ENCODE data around the gene ALX3.

Gene ALX3

DNA sequence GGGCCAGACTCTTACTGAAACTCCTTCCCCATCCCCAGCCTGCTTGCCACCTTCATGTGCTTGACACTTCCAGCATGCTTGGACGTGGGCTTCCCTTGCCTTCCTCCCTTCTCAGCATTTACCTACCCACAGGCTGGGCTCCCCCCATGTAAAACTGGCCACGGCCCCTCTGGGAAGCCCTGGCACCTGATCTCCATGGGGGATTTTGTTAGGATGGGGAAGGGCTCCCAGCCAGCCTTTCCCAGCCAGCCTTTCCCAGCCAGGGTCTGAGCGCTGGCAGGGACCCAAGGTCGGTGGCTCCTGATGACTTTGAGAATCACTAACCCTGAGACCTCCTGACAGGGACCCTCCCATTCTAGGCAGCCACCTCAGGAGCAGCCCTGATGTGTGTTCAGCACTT is 6.7 kb downstream of the ALX3 start:
- no peak for DNase-seq

DNA sequence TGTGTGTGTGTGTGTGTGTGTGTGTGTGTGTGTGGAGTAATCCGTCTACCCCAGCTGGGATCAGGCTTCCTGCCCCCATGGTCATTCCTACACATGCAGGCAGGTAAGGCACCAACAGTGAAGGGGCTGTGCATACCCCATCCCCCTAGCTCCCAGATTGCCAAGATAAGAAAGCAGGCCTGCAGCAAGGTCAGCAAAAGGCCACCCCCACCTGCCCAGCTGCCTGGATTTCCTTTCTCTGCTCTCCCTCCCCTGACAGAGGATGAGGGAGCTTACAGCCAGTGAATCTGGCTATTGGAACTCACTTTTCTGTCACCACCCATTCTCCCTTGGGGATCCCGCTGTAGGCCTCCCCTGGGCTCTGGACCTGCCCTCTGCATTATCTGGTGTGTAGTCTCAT is 7.9 kb downstream of the ALX3 start:
- DNase-seq, result no peak

DNA sequence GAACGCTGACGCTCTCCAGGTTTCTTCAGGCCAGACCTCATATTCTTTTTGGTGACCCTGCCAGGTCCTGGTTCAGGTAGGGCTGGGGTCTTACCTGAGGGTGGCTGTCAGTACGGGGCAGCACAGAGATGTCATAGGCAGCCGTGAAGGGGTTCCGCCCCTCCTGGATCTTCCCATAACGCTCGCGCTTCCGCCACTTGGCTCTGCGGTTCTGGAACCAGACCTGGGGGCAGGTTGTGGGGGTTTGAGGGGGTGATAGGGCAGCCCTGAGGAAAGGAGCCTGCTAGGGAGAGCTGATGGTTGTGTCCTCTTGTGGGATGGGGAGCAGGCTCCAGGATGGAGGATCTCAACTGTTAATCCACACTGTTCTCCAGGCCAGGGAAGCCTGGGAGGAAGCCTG is 9.1 kb downstream of the ALX3 start:
- DNase-seq, result no peak

DNA sequence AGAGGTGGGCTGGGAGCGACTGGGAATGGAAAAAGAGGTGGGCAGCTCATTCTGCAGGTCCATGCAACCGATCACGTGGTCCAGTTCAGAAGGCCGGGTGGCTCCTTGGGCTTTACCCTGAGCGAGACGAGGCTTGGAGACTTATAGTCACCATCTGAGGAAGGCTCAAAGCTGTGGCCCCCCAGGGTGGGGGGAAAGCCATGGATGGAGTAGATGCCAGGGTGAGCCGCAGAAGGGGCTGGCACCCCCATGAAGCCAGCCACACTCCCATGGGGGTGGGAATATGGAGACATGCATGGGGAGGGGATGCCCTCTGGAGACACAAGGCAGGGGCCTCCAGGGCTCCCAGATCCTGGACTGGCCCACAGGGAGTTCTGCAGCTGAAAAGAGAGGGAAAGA is 9.8 kb downstream of the ALX3 start:
- no peak for DNase-seq

DNA sequence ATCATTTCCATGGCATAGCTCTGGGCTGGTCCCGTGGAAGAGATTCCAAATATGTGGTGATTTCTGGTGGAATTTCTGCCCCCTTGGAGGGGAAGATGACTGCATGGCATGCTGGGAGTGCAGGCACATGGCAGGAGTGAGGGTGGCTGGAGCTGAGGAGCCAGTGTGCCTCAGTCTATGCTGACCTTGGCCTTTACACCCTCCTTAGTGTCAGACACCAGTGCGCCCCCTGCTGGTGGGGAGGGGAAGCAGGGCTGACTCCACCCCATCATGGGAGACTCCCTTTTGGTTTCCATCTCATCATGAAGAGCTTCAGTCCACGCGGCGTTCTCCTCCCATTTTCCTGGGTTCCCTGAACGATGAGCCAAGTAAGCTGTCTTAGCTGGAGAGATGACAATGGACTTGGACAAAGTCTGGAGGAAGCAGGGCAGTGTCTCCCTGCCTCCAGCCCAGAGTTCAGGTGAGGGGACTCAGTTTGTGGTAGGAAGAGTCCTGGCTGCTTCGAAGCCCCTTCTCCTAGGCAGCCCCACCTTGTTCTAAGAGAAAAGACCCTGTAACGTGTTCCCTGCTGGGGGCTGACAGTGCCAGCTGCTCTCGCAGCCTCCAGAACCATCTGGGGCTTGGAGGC is 10.3 kb downstream of the ALX3 start:
- DNase-seq, result no peak

DNA sequence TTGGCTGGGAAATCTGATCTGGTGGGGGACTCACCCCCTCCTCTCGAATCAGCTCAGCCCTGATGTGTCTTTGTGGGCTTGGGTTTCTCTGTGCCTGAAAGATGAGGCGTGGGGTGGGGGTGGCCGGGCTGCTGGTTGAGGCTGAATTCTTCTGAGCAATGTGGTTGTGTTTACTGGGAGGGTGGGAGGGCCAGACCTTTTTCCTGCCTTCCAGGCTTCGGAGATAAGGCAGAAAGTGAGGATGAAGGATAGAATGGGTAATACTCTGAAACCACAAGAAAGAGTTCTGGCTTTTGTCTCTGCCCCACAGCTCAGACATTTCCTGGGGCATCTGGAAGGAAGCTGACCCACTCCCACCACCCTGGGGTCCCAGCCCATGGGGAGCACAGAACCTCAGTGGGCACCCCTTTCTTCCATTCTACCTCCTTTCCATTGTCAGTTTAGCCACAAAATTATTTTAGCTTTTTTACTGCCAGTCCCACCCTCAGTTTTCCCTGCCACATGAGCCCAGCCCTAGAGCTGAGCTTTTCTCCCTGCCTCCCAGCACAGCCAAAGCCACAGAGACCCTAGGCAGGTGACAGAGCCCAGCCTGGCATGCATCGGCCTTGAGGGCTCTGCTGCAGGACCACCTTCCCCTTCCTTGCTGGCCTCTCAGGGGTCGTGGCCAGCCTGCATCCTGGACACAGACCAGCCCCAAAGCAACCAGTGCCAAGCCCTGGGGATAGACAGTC is 11.2 kb downstream of the ALX3 start:
- DNase-seq, result no peak

DNA sequence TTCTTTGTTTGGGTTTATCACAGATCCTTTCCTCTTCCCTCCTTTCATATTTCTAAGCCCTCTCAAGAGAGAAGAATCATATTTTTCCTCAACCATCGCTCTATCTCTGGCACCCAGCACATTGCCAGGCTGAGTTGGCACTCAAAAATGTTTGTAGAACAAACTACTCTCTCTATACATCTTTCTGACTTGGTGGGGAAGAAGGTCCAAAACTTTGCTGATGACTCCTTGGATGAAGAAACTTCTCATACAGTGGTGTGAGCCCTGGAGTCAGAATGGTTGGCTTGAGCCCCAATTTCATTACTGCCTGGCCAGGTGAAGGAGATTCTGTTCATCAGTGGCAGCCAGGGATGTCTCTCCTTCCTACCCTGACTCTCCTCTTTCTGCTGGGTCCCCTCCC is 11.9 kb downstream of the ALX3 start:
- no peak for DNase-seq

DNA sequence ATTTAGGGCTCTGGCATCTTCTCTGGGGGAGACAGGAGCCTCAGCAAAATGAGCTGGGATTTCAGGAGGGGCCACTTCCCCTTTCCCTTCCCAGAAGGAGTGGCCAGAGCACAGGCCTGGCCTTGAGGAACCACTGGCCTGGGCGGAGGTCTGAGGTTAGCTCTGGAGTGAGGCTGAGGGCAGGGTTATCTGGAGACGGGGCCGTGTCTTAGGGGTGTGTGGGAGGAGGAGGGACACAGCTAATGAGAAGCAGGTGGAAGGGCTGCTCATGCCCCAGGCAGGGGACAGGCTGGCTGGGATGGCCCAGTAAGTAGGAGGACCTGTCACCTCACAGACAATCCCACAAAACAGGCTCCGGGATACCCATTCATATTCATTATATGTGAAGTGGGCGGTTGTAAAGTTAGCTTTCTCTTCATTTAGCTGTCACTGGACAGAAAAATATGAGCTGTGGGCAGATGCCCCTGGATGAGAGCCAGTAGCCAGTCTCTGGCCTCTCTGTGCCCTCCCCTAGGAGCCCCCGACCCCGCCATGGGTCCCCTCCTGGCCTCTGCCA is 12.4 kb downstream of the ALX3 start:
- no peak for DNase-seq

DNA sequence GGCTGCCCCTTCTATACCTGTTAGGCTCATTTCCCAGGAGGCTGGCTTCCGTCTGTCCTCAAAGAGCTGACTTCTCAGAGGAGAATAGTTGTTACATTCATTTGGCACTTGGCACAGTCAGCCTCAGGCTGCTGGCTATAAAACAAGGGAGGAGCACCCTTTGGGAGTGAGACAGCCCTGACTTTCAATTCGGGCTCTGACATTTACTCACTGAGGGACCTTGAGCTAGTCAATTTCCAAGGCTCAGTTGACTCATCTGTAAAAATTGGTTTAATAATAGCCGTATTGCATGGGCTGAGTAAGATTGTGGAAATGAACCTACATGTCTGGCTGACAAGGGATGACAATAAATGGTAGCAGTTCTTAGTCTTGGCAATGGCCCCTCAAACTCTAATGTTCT is 13.7 kb downstream of the ALX3 start:
- DNase-seq, result no peak

DNA sequence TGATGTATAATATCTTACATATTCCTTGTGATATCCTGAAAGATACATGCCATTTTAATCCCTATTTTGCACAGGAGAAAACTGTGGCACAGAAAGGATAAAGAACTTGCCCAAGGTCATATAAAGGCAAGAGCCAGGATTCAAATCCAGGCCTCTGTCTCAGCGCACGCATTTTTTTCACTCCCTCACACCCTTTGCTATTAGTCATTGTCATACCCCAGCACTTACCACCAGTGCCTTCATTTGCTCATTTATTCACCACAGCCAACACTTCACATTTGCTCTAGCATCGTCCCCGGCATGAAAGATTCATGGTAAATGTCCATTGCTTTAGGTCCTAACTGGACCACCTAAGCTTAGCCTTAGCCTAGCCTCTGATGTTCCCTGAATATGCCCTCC is 14.2 kb downstream of the ALX3 start:
- no peak for DNase-seq

DNA sequence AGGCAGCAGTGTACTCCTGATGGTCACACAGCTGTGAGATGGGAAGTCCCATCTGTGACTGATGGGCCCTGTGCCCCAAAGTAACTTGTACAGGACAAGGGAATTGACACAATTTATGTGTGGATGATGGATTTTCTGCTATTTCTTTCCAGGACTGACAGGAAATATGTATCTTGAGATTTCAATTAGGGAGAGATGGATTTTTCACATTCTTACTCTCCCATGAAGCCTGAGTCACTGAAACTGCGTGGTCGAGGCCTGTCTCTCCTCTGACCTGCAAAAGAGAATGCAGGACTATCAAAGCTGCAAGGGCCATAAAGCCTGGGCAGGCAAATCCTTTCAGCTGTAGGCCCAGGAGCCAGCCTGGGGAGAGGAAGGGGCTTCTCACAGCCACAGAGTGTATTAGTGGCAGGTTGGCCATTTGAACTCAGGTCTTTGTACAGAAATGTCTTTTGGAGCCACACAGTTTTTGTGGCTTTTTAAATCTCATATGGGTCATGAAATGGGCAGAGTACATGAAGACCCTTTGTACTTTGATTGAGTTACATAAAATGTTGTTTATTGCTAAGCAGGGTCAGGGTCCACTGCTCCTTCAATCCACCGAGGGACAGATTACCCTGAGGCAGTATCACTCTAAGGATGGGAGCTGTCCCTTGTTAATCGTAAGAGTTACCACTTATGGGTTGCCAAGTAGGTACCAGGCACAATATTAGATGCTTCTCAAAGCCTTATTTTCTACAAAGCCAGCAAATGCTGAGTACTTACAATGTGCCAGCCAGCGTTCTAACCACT is 14.8 kb downstream of the ALX3 start:
- DNase-seq, result no peak

DNA sequence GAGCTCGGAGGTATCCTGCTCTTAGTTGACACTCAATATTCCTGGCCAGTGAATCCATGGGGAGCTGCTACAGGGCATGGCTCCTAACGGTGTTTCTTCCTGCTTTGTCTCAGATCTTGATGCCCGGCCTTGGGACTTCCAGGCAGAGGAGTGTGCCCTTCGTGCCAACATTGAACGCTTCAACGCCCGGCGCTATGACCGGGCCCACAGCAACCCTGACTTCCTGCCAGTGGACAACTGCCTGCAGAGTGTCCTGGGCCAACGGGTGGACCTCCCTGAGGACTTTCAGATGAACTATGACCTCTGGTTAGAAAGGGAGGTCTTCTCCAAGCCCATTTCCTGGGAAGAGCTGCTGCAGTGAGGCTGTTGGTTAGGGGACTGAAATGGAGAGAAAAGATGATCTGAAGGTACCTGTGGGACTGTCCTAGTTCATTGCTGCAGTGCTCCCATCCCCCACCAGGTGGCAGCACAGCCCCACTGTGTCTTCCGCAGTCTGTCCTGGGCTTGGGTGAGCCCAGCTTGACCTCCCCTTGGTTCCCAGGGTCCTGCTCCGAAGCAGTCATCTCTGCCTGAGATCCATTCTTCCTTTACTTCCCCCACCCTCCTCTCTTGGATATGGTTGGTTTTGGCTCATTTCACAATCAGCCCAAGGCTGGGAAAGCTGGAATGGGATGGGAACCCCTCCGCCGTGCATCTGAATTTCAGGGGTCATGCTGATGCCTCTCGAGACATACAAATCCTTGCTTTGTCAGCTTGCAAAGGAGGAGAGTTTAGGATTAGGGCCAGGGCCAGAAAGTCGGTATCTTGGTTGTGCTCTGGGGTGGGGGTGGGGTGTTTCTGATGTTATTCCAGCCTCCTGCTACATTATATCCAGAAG is 16.7 kb downstream of the ALX3 start:
- DNase-seq, result no peak

DNA sequence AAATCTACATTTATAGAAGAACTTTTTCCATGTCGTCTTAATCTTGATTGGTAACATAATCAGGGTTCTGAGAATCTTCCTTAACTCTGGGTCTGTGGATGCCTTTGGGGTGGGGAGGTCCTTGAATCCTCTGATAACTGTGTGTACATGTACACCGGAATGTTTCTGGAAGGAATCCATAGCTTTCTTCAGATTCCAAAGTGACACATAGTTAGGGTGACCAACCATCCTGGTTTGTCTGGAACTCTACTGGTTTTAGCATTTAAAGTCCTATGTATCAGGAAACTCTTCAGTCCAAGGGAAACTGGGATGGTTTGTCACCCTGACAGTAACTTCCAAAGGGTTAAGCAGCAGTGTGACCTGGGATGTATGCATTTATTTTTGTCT is 19.2 kb downstream of the ALX3 start:
- DNase-seq, result no peak

DNA sequence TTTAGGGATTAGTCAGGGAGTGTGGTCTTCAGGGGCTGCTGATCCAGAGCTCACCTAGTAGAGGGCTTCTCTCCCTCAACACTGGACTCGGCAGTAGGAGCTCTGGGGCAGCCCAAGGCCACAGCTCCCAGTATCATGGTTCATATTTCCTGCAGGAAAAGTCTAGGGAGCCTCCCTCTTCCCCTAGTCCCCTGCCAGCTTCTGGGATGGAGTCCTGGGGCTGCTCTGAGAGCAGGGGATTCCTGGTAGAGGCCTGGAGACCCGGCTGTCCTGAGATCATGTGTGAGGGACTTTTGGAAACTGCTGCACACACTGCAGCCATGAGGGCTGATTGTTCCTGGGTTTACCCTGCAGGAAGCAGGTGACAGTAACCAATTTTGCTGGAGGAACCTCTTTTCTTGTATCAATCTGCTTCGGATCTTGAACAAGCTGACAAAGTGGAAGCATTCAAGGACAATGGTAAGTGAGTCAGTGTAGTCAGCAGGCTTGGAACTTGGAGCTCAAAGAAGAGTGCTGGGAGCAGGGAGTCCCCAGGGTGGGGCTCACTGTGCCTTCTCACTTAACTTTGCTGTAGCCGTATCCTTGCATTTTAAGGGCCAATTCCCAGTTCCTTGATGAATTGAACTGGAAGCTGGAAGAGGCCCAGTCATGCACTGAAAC is 19.7 kb downstream of the ALX3 start:
- no peak for DNase-seq

DNA sequence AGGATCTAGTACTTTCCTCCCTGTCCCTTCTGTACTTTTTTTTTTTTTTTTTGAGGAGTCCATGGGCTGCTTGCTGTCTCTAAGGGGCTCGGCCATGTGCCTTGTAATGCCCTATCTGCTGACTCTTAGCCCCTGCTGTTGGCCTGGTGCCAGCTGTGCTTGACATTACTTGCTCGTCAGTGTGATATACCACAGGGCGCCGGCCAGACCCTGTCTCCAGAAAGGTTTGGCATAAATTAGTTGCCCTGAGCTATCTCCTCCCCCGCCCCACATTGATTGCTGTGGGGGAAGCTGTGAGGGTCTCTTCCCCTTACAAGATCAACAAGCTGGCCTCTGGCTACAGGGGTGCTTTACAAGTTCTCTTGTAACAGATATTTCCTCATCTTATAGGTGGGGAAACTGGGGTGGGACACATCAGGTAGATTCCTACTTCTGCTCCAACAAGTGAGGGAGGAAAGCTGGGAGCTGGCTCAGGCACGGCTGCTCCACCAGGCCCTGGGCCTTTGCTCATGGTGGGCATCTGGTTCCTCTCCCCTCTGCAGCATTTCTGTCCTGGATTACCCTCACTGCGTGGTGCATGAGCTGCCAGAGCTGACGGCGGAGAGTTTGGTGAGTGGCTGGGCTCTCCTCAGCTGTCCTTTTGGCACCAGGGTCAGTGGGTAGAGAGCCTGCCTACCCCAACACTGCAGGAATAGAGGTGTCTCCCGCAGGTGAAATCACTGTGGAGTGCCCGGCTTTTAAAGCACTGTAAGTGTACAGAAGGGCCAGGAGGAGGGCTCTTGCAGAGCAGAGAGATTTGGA is 20.5 kb downstream of the ALX3 start:
- DNase-seq, result no peak

DNA sequence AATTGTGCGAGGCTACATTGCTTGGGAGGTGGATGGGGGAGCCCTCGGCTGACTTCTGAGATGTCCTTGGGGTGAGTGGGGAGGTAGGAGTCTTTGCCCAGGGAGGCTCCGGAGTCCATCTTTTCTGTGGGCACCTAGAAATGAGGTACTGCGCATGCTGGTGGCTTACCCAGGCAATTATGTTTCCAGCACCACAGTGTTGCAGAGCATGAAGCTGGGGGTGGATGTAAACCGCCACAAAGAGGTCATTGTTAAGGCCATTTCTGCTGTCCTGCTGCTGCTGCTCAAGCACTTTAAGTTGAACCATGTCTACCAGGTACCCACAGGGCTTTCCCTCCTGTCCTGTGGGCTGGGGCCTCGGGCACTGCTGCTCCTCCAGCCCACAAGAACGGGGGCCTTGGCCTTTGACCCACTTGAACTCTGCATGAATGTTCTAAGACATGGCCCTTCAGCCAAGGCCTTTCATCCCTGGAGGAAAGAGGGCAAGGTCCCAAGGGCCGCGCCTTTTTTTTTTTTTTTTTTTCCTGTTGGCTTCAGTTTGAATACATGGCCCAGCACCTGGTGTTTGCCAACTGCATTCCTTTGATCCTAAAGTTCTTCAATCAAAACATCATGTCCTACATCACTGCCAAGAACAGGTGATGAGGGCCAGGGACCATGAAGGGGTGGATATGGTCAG is 21.4 kb downstream of the ALX3 start:
- no peak for DNase-seq

DNA sequence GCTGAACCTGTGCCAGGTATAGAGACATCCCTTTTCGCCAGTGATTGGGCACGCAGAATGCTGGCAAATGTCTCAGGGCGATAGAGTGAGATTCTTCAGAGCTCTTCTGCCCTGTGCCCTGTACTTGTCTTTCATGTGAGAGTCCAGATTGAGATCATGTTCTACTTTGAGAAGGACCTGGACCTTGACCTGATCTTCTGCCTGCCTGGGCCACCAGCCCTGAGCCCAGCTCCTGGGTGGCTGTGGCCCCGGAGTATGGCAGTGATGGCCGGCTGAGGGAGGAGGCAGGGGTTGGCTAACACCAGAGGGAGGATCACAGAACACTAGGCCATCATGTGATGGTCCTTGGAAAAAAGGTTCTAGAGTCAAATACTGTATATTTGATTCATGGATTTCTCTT is 22.2 kb downstream of the ALX3 start:
- DNase-seq, result no peak

DNA sequence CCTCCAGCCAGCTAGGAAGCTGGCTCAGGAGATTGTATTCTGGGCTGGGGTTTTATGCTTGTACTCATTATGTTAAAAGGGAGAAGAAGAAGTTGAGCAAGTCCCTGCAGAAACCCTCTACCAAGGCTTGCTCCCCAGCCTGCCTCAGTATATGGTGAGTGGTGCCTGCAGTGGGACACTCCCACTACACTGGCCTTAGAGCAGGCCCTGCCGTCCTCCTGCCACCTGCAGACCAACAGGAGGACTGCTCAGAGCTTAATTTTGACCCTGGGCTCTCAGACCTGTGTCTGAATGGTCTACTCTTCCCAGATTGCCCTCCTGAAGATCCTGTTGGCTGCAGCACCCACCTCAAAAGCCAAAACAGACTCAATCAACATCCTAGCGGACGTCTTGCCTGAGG is 23.0 kb downstream of the ALX3 start:
- DNase-seq, result no peak

DNA sequence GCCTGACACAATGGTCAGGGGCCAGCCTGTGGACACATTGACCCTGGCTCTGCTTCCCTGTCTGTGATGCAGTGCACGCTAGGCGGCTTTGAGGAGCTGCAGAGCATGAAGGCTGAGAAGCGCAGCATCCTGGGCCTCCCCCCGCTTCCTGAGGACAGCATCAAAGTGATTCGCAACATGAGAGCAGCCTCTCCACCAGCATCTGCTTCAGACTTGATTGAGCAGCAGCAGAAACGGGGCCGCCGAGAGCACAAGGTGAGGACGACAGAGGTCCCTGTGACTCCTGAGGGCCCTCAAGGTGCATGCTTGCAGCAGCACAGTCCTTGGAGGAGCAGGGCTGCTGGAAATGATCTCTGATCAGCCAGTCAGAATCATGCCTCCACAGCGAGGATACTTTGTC is 27.5 kb downstream of the ALX3 start:
- no peak for DNase-seq

DNA sequence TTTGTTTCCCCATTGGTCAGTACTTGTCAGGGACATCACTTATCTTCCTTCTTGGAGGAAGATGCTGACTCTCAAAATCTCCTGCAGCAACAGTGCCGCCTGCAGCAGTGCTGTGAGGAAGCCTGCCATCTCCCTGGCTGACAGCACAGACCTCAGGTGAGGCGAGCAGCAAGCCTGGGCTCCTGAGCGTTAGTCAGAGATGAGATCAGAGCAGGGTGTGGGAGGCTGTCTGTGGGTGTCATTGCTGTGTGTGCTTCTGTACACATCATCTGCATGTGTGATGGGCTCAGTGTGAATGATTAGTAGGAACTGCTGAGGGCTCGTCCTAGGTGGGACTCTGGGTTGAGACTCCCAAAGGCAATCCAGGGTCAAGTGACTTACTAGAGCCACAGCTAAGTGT is 29.9 kb downstream of the ALX3 start:
- no peak for DNase-seq

DNA sequence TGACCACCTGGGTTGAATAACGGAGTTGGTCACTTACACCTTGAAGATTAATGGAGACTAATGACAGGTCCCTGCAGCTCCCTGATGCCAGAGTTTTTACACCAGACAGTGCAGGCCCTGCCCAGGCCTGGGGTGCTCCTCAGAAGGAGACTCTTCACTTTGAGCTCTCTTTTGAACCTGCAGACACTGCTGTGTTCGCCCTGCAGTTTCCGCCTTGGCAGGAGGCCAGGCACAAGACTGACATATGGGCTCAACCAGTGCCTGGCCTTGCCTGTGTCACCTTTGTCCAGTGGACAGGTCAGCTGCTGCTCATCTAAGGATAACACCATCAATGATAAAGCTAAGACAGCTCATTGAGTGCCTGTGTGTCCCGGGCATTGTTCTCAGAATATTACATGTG is 30.8 kb downstream of the ALX3 start:
- no peak for DNase-seq
